Effector memory CD8-positive, alpha-beta T cell (primary cell): ENCODE results near the gene ROCK2.
"Not testable (repeated sequence)": the region's sequence is repeated elsewhere in the genome, so short reads cannot be mapped to it uniquely, and the experiment has no call there.

ENCODE experiments used
- ATAC-seq: fragments of 150-1000 bp; cut with Tn5 transposase; replicated peaks from 2 replicates; pipeline ENCODE4 v1.10.0; 2021; ENCODE audit warnings: mild to moderate bottlenecking, moderate library complexity
- DNase-seq, 3 experiments: peaks; one replicate each; pipeline ENCODE4 v3.0.0; 2021
- H3K27ac Mint-ChIP-seq, 2 donors: one replicate each; pipeline ENCODE4 v1.8.0; 2022; ENCODE audit warnings: mild to moderate bottlenecking in 2 of 2, mixed read lengths in 2 of 2, moderate library complexity in 2 of 2
- H3K27me3 Mint-ChIP-seq, 2 donors: one replicate each; pipeline ENCODE4 v1.8.0; 2022; ENCODE audit warnings: mixed read lengths in 2 of 2
- H3K36me3 Mint-ChIP-seq: one replicate; pipeline ENCODE4 v1.8.0; 2022; ENCODE audit warnings: mild to moderate bottlenecking, moderate library complexity, mixed read lengths; ENCODE audit not compliant: insufficient read depth
- H3K4me1 Mint-ChIP-seq, 2 donors: one replicate each; pipeline ENCODE4 v1.8.0; 2022; ENCODE audit warnings: low read depth in 2 of 2, mixed read lengths in 2 of 2
- H3K4me3 Mint-ChIP-seq, 2 donors: one replicate each; pipeline ENCODE4 v1.8.0; 2022; ENCODE audit warnings: mild to moderate bottlenecking in 2 of 2, mixed read lengths in 2 of 2, moderate library complexity in 2 of 2
- H3K9me3 Mint-ChIP-seq, 2 donors: one replicate each; pipeline ENCODE4 v1.8.0; 2022; ENCODE audit warnings: mixed read lengths in 2 of 2

The ROCK2 gene

DNA sequence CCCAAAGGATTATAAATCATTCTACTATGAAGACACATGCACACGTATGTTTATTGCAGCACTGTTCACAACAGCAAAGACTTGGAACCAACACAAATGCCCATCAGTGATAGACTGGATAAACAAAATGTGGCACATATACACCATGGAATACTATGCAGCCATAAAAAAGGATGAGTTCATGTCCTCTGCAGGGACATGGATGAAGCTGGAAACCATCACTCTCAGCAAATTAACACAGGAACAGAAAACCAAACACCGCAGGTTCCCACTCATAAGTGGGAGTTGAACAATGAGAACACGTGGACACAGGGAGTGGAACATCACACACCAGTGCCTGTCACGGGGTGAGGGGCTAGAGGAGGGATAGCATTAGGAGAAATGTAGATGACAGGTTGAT lies 92.0 kb downstream of the ROCK2 start:
- H3K4me1 Mint-ChIP-seq, result peaks cover 10 to 19% of the 10 kb centered on the region in 2 donors
- H3K4me3 Mint-ChIP-seq, H3K36me3 Mint-ChIP-seq, ATAC-seq, DNase-seq, H3K27me3 Mint-ChIP-seq, H3K27ac Mint-ChIP-seq, H3K9me3 Mint-ChIP-seq: not testable (repeated sequence)

DNA sequence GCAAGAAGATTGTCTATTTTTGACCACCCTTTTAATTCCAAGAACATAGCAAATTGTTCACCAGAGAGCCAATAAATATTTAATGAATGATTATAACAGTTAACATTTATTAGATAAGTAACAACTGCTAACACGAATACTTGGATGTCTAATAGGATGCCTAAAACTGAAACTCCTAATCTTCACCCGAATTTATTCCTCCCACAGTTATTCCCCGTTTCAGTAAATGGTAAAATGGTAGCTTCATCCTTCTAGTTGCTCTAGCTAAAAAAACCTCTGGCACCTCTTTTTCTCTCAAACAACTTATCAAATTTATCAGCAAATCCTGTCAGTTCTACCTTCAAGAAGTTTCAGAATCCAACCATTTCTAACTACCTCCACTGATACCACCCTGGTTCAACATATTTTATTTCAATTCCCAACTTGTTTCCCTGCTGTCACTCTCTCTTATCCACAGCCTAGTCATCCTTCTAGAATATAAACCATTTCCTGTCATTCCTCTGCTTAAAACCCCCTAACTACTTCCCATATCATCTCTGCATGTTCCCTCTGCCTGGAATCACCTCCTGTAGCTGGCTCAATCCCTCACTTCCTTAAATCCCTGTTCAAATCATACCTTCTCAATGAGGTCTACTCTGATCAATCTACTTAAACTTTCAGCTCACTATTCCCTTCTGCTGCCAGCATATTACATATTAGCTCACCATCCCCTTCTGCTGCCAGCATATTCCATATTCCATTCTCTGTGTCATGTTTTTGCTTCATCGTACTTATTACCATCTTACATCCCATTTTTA lies 93.8 kb downstream of the ROCK2 start:
- ATAC-seq, result no peak
- peaks cover 12% of the 10 kb centered on the region for H3K36me3 Mint-ChIP-seq
- no peak for DNase-seq
- peaks cover 8 to 19% of the 10 kb centered on the region in 2 donors for H3K4me1 Mint-ChIP-seq
- no peaks in the 10 kb centered on the region for H3K27me3 Mint-ChIP-seq
- H3K27ac Mint-ChIP-seq, result peak overlapping the region in 1 of 2 donors; percentile 0
- no peak overlapping the region for H3K4me3 Mint-ChIP-seq
- no peaks in the 10 kb centered on the region for H3K9me3 Mint-ChIP-seq

DNA sequence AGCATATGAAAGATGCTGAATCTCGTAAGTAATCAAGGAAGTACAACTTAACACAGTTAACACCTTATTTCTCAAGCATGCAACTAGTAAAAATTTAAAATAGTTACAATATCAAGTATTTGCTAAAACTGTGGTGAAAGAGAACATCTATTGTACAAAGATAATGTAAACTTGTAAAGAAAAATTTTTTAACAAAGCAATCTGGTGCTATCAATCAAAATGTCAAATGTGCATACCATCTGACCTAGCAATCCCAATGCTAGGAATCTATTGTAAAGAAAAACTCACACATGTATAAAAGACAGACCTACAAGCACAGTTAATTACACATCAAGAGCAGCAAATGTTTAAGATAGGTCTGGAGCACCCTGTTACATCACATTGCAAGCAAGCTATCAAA lies 99.1 kb downstream of the ROCK2 start:
- ATAC-seq (no peak), DNase-seq (no peak)
- Mint-ChIP-seq H3K27me3 (no peaks in the 10 kb centered on the region), H3K4me1 (peaks cover 3 to 12% of the 10 kb centered on the region in 2 donors), H3K4me3 (no peak overlapping the region), H3K9me3 (no peaks in the 10 kb centered on the region), H3K36me3 (peaks cover 21% of the 10 kb centered on the region), H3K27ac (no peak overlapping the region)

DNA sequence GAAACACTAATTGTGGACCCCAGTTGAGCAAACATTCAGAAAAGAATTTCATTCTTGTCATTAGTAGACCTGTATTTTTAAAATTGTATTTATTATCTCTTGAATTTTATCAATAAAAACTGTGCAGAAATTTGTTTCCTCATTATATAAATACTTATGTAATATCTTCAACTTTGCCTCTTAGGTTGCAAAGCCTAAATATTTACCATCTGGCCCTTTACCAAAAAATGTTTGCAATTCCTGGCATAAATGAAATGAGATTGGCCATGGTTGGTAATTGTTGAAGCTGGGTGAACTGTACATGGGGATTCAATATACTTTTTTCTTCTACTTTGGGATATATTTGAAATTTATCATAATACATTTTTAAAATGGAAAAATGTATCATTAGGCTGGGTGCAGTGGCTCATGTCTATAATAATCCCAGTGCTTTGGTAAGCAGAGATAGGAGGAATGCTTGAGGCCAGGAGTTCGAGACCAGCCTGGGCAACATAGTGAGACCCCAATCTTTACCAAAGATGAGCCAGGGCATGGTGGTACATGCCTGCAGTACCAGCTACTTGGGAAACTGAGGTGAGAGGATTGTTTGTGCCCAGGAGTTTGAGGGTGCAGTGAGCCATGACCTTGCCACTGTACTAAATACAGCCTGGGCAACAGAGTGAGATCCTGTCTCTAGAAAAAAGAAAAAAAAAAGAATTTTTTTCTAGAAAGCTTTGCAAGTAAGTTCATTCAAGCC lies 100.2 kb downstream of the ROCK2 start:
- no peak for ATAC-seq
- Mint-ChIP-seq H3K4me1 (peaks cover 3 to 17% of the 10 kb centered on the region in 2 donors), H3K27ac (no peak overlapping the region), H3K4me3 (no peak overlapping the region), H3K9me3 (no peaks in the 10 kb centered on the region), H3K27me3 (no peaks in the 10 kb centered on the region), H3K36me3 (peaks cover 21% of the 10 kb centered on the region)
- no peak for DNase-seq

DNA sequence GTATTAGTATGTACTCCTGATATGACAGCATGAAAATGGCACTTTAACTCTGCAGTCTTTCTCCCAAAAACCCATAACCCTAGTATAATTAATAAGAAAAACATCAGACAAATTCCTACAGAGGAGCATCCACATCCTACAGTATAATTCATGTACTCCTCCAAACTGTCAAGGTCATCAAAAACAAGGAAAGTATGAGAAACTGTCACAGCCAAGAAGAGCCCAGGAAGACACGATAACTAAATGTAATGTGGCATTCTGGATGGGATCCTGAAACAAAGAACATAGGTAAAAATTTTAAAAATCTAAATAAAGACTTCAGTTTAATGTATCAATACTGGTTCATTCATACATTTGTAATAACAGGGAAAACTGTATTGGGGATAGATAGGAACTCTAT lies 100.9 kb downstream of the ROCK2 start:
- Mint-ChIP-seq H3K27me3 (no peaks in the 10 kb centered on the region), H3K9me3 (no peaks in the 10 kb centered on the region), H3K4me1 (peaks cover 3 to 21% of the 10 kb centered on the region in 2 donors), H3K36me3 (peaks cover 21% of the 10 kb centered on the region), H3K4me3 (no peak overlapping the region), H3K27ac (no peak overlapping the region)
- no peak for ATAC-seq
- no peak for DNase-seq

DNA sequence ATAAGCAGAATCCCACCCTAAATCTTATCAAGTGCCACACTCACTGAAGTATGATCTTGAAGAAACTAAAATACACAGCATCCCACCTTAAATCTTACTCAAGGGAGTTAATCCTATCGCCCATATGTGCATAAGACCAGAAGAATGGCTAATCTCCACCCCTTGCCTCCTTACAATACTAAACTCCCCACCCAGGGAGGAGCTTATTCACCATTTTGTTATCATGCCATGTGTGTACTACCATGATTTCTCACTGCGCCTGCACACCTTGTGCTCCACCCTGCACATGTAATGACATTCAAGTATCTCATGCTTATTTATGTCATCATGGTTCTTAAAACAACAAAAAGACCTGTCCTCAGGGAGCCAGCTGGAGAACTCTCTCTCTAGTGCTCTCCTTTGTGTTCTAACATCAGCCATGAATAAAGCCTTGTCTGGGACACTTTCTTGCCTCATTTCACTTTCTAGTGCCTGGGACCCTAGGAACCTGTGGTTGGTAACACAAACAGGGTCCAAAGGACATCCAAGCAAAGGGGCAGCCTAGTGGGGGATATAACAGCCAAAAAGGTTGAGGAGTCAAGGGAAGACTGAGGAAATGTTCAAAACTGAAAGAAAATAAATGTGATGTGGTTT lies 101.8 kb downstream of the ROCK2 start:
- Mint-ChIP-seq H3K4me1 (peaks cover 3 to 28% of the 10 kb centered on the region in 2 donors), H3K4me3 (no peak overlapping the region), H3K36me3 (peaks cover 21% of the 10 kb centered on the region), H3K27ac (no peak overlapping the region), H3K27me3 (no peaks in the 10 kb centered on the region), H3K9me3 (no peaks in the 10 kb centered on the region)
- ATAC-seq (no peak), DNase-seq (no peak)

DNA sequence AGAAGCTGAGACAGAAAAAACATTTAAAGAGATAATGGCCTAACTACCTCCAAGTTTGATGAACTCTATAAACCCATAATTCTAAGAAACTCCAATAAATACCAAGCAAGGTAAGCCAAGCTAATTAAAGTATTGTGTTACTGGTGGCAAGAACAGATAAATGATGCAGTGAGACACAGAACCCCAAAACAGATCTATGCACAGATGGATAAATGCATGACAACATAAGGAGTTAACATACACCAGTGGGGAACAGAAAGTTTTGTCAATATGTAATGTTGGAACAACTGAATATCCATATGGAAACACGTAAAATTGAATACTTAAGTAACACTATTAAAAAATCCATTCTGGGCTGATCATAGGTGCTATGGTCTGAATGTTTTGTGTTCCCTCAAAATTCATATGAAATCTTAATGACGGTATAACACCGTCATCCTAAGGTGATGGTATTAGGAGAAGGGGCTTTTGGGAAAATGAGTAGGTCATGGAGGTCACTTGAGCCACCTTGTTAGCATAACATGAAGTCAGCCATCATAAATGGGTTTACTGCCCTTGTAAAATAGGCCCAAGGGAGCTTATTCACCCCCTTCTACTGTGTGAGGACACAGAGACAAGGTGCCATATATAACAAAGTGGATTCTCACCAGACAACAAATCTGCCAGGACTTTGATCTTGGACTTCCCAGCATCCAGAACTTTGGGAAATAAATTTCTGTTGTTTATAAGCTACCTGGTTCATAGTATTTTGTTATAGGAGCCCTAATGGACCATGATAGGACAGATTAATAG lies 102.8 kb downstream of the ROCK2 start:
- Mint-ChIP-seq H3K27ac (no peak overlapping the region), H3K9me3 (no peaks in the 10 kb centered on the region), H3K4me3 (no peak overlapping the region)

DNA sequence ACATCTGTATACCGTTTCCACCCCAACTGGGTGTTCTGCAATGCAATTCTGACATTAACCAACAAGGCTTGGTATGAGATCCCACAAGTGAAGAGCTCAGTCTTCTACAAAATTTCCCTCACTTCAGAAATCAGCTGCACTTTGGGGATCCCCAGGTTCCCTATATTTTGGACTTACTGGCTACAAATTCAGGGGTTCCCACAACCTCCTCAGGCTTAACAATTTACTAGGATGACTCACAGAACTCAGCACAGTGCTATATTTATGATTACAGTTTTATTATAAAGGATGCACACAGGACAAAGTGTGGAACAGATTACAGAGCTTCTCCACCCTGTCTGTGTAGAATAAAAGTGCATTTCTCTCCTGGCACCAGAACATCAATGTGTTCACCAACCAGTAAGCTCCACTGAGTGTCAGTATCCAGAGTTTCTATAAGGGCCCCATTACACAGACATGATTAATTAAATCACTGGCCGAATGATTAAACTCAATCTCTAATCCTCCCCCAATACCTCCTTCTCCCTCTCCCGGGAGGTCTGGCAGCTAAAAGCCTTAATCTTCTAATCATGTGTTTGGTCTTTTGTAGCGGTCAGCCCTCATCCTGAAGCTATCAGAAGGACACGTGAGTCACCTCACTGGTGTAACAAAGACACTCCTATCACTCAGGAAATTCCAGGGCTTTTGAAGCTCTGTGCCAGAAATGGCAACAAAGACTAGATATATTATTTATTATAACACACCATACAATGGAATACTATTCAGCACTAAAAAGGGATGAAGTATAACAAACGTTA lies 104.6 kb downstream of the ROCK2 start:
- H3K9me3 Mint-ChIP-seq, result no peaks in the 10 kb centered on the region
- peaks cover 12% of the 10 kb centered on the region for H3K36me3 Mint-ChIP-seq
- H3K27me3 Mint-ChIP-seq, result no peaks in the 10 kb centered on the region
- H3K27ac Mint-ChIP-seq, result peak overlapping the region in 1 of 2 donors; percentile 33
- H3K4me1 Mint-ChIP-seq, result peaks cover 6 to 34% of the 10 kb centered on the region in 2 donors
- DNase-seq (no peak), ATAC-seq (no peak)
- no peak overlapping the region for H3K4me3 Mint-ChIP-seq

More for the DNA sequence above, 102.8 kb downstream of the ROCK2 start:
- DNase-seq (no peak), ATAC-seq (no peak)
- peaks cover 12% of the 10 kb centered on the region for H3K36me3 Mint-ChIP-seq
- H3K27me3 Mint-ChIP-seq, result no peaks in the 10 kb centered on the region
- peaks cover 3 to 30% of the 10 kb centered on the region in 2 donors for H3K4me1 Mint-ChIP-seq

DNA sequence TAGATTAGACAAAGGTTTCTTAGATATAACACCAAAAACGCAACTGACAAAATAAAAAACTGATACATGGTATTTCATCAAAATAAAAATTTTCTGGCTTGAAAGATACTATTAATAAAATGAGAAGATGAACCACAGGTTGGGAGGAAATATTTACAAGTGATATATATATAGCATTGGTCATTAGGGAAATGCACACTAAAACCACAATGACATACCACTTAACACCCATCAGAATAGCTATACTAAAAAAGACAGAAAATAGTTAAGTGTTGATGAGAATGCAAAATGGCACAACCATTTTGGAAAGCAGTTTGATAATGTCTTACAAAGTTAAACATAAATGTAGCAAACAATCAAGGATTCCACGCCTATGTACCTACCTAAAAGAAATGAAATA lies 105.3 kb downstream of the ROCK2 start:
- Mint-ChIP-seq H3K36me3 (peaks cover 12% of the 10 kb centered on the region), H3K4me3 (no peak overlapping the region), H3K27ac (peak overlapping the region in 1 of 2 donors; percentile 33), H3K4me1 (peaks cover 6 to 34% of the 10 kb centered on the region in 2 donors), H3K27me3 (no peaks in the 10 kb centered on the region), H3K9me3 (no peaks in the 10 kb centered on the region)
- ATAC-seq (no peak), DNase-seq (no peak)

DNA sequence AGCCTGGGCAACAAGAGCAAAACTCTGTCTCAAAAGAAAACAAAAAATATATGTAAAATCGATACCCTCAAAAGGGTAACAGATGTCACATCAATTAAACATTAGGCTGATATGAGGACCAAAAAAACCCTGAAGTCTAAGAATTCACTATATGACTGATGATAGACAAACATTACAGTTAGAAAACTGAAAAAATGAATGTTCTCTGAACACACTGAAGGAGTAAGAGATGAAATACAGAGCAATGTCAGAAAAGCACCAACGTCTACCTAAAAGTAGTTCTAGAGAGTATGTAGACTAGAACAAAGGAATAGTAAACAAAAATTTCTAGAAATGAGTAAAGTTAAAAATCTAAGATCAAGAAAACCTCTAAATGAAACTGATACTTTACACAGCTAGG lies 107.3 kb downstream of the ROCK2 start:
- H3K36me3 Mint-ChIP-seq, result peaks cover 3% of the 10 kb centered on the region
- H3K27ac Mint-ChIP-seq, result no peak overlapping the region
- no peaks in the 10 kb centered on the region for H3K9me3 Mint-ChIP-seq
- peaks cover 6 to 34% of the 10 kb centered on the region in 2 donors for H3K4me1 Mint-ChIP-seq
- ATAC-seq (no peak), DNase-seq (no peak)
- no peak overlapping the region for H3K4me3 Mint-ChIP-seq
- H3K27me3 Mint-ChIP-seq, result no peaks in the 10 kb centered on the region

DNA sequence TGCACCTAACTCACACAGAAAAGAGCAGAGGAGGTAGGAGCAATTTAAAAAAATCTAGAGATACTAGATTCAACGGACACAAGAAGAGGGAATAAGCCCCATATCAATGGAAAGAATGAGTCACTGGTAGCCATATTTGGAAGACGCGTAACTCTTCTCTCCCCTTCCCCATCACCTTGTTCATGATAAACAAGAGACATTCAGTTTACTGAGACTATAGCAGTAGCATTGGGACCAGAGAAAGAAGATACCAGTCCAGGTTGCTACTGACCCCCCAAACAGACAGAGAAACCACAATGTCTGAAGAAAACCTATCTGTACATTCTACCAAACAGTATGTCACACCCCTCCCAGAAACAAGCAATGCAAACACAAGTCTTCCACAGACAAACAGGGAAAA lies 108.1 kb downstream of the ROCK2 start:
- Mint-ChIP-seq H3K4me3 (no peak overlapping the region), H3K36me3 (peaks cover 3% of the 10 kb centered on the region), H3K4me1 (peaks cover 6 to 33% of the 10 kb centered on the region in 2 donors), H3K27me3 (no peaks in the 10 kb centered on the region), H3K9me3 (no peaks in the 10 kb centered on the region), H3K27ac (no peak overlapping the region)
- no peak for ATAC-seq
- DNase-seq, result no peak

DNA sequence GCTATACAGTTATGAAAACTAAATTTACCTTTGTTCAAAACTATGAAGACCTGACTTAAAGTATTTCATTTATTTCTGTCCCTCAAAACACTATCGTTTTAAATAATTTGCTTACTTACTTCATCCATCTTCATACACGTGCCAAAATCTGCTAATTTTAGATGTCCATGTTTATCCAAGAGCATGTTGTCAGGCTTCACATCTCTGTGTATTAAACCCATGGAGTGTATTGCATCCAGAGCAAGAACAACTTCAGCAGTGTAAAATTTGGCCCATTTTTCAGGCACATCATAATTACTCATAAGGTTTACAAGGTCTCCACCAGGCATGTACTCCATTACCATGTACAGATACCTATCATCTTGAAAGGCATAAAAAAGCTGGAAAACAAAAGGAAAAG lies 108.9 kb downstream of the ROCK2 start:
- ATAC-seq (no peak), DNase-seq (no peak)
- no peaks in the 10 kb centered on the region for H3K9me3 Mint-ChIP-seq
- no peak overlapping the region for H3K4me3 Mint-ChIP-seq
- H3K27me3 Mint-ChIP-seq, result no peaks in the 10 kb centered on the region
- H3K36me3 Mint-ChIP-seq, result peaks cover 3% of the 10 kb centered on the region
- no peak overlapping the region for H3K27ac Mint-ChIP-seq
- peaks cover 3 to 28% of the 10 kb centered on the region in 2 donors for H3K4me1 Mint-ChIP-seq
